Esophagus squamous epithelium (tissue), 4 donors: ENCODE results near the gene STEAP3.

Source experiments
- POLR2A ChIP-seq, 4 donors: fragments of 450-650 bp; IDR thresholded peaks; one replicate each; pipeline ENCODE4 v1.6.1; 2017; ENCODE audit warnings: antibody characterized with exemption in 4 of 4, mild to moderate bottlenecking in 4 of 4, moderate library complexity in 3 of 4
- TF ChIP-seq, protein P1 (sequence below), 6 experiments: fragments of 450-650 bp in 4 of 6; fragments of 200-600 bp in 2 of 6; sonication (generic) in 2 of 6; IDR thresholded peaks; one replicate each; pipeline ENCODE4 v1.5.1; 2016 to 2019; ENCODE audit warnings: antibody characterized with exemption in 6 of 6, mild to moderate bottlenecking in 4 of 6, moderate library complexity in 4 of 6

- no peak for TF ChIP-seq POLR2A (IDR thresholded peaks at IDR 0.05)
- TF ChIP-seq, protein P1, sequence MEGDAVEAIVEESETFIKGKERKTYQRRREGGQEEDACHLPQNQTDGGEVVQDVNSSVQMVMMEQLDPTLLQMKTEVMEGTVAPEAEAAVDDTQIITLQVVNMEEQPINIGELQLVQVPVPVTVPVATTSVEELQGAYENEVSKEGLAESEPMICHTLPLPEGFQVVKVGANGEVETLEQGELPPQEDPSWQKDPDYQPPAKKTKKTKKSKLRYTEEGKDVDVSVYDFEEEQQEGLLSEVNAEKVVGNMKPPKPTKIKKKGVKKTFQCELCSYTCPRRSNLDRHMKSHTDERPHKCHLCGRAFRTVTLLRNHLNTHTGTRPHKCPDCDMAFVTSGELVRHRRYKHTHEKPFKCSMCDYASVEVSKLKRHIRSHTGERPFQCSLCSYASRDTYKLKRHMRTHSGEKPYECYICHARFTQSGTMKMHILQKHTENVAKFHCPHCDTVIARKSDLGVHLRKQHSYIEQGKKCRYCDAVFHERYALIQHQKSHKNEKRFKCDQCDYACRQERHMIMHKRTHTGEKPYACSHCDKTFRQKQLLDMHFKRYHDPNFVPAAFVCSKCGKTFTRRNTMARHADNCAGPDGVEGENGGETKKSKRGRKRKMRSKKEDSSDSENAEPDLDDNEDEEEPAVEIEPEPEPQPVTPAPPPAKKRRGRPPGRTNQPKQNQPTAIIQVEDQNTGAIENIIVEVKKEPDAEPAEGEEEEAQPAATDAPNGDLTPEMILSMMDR (IDR thresholded peaks at IDR 0.05): no peak
These were observed 32.9 kb downstream of the STEAP3 start for GRCh38 chr2:119256582-119256921.
